Measurements from ENCODE around the gene TLK2.
"Not testable (repeated sequence)": the region's sequence is repeated elsewhere in the genome, so short reads cannot be mapped to it uniquely, and the experiment has no call there.

Gene TLK2

GRCh38 chr17:62490990-62491389 is 12.4 kb downstream of the TLK2 start:
- not testable (repeated sequence) for FAIRE-seq

- FAIRE-seq = not testable (repeated sequence)
Measured at GRCh38 chr17:62493049-62493655, 14.5 kb downstream of the TLK2 start.

- FAIRE-seq = not testable (repeated sequence)
Measured at GRCh38 chr17:62494073-62494472, 15.4 kb downstream of the TLK2 start.

DNA sequence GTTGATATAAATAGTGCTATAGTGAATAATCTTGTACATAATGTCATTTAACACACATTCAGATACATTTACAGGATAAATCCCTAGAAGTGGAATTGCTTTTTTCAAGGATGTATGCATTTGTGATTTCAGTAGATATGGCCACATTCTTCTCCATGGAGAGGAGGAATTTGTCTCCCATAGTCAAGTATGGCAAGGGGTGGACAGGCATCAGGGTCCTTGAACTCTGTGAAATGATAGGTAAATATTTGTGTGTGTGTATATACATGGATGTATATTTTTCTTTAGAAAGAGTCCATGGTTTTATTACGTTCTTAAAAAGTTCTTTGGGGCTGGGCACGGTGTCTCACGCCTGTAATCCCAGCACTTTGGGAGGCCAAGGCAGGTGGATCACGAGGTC is 17.7 kb downstream of the TLK2 start:
- not testable (repeated sequence) for FAIRE-seq

DNA sequence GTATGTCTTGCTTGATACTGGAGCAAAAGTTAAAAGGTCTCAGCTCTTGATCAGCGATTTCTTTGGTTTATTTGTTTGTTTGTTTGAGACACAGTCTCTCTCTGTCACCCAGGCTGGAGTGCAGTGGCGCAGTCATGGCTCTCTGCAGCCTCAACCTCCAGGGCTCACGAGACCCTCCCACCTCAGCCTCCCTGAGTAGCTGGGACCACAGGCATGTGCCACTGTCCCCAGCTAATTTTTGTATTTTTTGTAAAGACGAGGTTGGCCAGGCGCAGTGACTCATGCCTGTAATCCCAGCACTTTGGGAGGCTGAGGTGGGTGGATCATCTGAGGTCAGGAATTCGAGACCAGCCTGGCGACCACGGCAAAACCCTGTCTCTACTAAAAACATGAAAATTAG is 20.2 kb downstream of the TLK2 start:
- not testable (repeated sequence) for FAIRE-seq

DNA sequence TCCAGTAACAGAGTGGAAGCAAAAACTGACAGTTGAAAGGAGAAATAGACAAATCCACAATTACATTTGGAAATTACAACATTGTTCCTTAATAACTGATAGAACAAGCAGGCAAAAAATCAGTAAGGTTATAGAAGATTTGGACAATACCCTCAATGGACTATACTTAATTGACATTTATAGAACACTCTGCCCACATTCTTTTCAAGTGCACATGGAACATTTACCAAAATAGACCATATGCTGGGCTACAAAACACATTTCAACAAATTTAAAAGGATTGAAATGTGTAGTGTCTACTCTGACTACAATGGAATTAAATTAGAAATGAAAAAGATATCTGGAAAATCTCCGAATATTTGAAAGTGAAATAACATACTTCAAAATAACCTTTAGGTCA is 21.8 kb downstream of the TLK2 start:
- FAIRE-seq = not testable (repeated sequence)

GRCh38 chr17:62504857-62505256 is 26.2 kb downstream of the TLK2 start:
- not testable (repeated sequence) for FAIRE-seq

DNA sequence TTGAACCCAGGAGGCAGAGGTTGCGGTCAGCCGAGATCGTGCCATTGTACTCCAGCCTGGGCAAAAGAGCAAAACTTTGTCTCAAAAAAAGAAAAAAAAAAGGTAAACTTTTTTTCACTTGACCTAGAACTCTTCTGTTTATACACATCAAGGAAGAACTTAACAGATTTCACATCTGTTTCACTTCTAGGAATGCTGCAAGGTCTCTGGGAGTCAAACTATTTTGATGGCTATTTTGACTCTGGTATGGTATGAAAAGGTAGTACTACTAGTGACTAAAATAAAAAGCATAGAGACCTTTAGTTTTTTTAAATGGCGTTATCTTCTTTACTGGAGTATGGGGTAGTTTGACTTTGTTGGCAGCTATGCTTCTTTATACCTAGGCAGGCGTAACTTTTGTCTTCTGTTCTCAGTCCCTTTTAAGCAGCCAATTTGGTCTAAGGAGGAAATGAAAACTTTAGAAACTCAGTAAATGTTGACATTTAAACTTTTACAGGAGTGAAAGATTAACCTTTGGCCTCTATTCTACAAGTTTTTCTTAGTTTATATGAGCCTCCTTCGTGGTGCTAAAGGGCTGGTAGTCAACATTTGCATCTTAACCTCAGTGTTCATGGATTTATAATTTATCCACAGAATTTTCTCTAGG is 28.7 kb downstream of the TLK2 start:
- not testable (repeated sequence) for FAIRE-seq

- not testable (repeated sequence) for FAIRE-seq
Measured at GRCh38 chr17:62510247-62510819, 31.7 kb downstream of the TLK2 start.

DNA sequence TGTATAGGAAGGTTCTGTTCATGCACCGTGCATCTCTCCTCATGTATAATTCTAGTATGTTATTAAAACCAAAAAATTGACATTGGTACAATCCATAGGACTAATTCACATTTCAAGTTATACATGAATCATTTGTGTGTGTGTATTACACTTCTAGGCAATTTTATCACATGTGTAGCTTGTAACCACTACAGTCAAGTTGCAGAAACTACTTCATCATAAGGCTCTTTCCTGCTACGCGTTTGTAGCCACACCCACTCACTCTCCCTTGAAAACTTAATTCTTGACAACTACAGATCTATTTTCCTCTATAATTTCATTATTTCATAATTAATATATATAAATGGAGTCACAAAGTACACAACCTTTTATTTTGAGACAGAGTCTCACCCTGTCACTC is 32.4 kb downstream of the TLK2 start:
- FAIRE-seq = not testable (repeated sequence)

GRCh38 chr17:62516376-62516775 is 37.8 kb downstream of the TLK2 start:
- FAIRE-seq = not testable (repeated sequence)

- FAIRE-seq = not testable (repeated sequence)
Measured at GRCh38 chr17:62521295-62521694, 42.7 kb downstream of the TLK2 start.

GRCh38 chr17:62524077-62524476 is 45.5 kb downstream of the TLK2 start:
- FAIRE-seq = not testable (repeated sequence)

DNA sequence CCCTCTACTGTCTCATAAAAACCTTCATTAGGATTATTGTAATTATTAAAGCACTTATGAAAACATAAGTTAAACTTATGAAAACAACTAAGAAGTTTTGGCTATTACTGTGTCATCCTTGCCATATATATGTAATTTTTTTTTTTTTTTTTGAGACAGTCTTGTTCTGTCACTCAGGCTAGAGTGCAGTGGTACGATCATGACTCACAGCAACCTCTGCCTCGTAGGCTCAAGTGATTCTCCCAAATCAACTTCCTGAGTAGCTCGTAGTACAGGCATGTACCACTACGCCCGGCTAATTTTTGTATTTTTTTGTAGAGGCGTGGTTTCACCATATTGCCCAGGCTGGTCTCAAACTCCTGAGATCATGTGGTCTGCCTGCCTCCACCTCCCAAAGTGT is 46.7 kb downstream of the TLK2 start:
- FAIRE-seq = not testable (repeated sequence)

GRCh38 chr17:62530936-62531335 is 52.3 kb downstream of the TLK2 start:
- not testable (repeated sequence) for FAIRE-seq

DNA sequence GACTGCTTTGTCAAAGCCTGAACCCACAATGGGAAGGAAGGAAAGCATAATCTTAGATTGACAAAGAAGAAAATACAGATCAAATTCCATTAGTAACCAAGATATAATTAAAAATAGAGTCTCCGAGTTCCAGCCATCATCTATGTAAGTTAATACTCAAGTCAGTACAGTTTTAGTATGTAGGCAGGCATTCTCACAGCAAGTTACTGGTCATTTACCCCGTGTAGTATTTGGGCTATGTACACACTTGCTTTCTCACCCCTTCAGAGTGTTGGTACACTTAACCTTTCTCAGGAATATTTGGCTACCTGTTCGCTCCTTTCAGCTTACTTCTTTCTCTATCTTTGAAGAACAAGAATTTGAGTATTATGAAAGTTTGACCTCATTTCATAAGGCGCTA is 57.9 kb downstream of the TLK2 start:
- FAIRE-seq = not testable (repeated sequence)

DNA sequence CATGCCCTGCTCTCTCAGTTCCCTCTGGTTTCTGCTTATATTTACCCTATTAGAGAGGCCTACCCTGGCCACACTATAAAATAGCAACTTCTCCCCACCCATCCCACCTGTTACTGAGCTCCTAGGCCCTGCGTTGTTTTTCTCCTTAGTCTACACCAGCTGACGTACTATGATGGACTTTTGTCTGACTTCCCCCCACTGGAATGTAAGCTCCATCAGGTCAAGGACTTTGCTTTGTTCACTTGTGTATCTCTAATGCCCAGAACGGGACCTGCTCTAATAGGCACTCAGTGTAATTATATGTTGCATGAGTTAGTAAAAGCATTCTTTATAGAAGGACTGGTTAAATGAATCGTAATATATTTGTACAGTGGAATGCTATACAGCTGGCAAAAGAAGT is 62.4 kb downstream of the TLK2 start:
- FAIRE-seq = not testable (repeated sequence)

- not testable (repeated sequence) for FAIRE-seq
Measured at GRCh38 chr17:62543278-62543775, 64.7 kb downstream of the TLK2 start.

DNA sequence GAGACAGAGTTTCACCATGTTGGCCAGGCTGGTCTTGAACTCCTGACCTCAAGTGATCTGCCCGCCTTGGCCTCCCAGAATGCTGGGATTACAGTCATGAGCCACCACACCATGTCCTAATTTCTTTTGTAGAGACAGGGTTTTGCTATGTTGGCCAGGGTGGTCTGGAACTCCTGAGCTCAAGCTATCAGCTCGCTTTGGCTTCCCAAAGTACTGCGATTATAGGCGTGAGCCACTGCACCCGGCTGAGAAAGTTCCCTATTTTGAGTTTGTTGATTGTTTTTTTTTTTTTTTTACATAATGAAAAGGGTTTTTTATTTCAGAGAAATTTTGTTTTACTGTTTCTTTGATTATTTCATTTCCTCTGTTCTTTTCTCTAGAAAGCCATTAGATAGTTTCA is 67.4 kb downstream of the TLK2 start:
- FAIRE-seq = not testable (repeated sequence)

GRCh38 chr17:62552851-62553659 is 74.4 kb downstream of the TLK2 start:
- peak; percentile 96 for FAIRE-seq

DNA sequence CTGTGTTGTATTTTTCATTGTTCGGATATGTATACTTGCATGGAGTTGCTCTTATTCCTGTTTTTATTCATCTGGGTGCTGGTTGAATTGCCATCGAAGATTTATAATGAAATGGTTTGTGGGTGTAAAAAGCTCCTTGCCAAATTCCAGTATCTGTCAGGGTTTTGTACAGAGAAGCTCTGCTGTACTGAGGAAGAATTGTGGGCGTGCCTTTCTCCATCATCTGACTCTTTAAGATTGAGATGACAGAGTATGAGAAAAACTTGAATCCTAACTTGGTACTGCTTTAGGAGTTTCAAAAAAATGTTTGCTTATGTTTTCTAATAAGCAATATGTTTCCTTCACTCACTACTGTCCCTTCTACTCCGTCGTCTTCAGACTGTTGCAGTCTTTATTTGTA is 78.9 kb downstream of the TLK2 start:
- not testable (repeated sequence) for FAIRE-seq

DNA sequence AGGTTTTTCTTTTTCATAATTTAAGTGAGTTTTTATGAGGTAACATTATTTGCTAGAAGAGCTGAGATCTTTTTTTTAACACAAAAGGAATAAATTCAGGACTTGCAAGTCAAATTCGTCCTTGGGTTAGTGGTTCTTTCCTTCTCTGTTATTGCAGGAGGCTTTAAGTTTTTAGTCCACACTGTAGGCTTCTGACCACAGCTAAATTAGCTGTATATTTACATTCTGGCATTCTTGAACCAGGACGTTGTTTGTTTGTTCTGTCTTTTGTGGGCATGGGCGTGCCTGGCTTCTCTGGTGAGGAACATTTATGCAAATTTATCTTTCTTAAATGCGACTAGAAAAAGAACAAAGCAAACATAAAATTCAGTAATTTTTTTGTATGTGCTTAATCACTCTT is 80.3 kb downstream of the TLK2 start:
- FAIRE-seq = not testable (repeated sequence)

- not testable (repeated sequence) for FAIRE-seq
Measured at GRCh38 chr17:62560971-62561370, 82.3 kb downstream of the TLK2 start.

Measured in G401.6 (cell line).